ENCODE data around the gene OR5B3.

Gene OR5B3

GRCh38 chr11:58390551-58391063, 16.1 kb downstream of the OR5B3 start:
- ATAC-seq (no peak), DNase-seq (no peak)
- Mint-ChIP-seq H3K36me3 (ENCODE audit: low read depth) (peaks cover 1% of the 10 kb centered on the region), H3K4me3 (no peak overlapping the region), H3K27me3 (no peaks in the 10 kb centered on the region), H3K4me1 (peaks cover 6% of the 10 kb centered on the region), H3K27ac (no peak overlapping the region), H3K9me3 (peaks cover 11% of the 10 kb centered on the region)

- peaks cover 3% of the 10 kb centered on the region for H3K27me3 Mint-ChIP-seq
- H3K27ac Mint-ChIP-seq = no peak within 1 kb of the TSS
- H3K9me3 Mint-ChIP-seq = no peaks in the 10 kb centered on the region
- H3K4me3 Mint-ChIP-seq = no peak within 1 kb of the TSS
- DNase-seq (no peak), ATAC-seq (no peak)
- no peaks in the 10 kb centered on the region for H3K36me3 Mint-ChIP-seq (ENCODE audit: low read depth)
- no peaks in the 10 kb centered on the region for H3K4me1 Mint-ChIP-seq
Observed at GRCh38 chr11:58358969-58359368, 47.7 kb downstream of the OR5B3 start, which contains the start of gene OR5B17. OR5B17 (minus strand) TSS chr11:58359069; CDS start chr11:58359069, 0 bp downstream.

GRCh38 chr11:58354727-58355126, 51.9 kb downstream of the OR5B3 start:
- H3K27ac Mint-ChIP-seq = no peak overlapping the region
- no peaks in the 10 kb centered on the region for H3K36me3 Mint-ChIP-seq (ENCODE audit: low read depth)
- ATAC-seq (no peak), DNase-seq (no peak)
- no peaks in the 10 kb centered on the region for H3K4me1 Mint-ChIP-seq
- H3K27me3 Mint-ChIP-seq = peaks cover 7% of the 10 kb centered on the region
- no peaks in the 10 kb centered on the region for H3K9me3 Mint-ChIP-seq
- no peak overlapping the region for H3K4me3 Mint-ChIP-seq

All from activated naive CD8-positive, alpha-beta T cell treated with anti-CD3 and anti-CD28 coated beads, Interleukin-2, amount 50 U/mL, for 24 hours (primary cell).